Measurements from ENCODE around the gene WDR90.
A peak's percentile ranks its signal among the peaks of the same experiment; 100 is the strongest.

WDR90 gene

GRCh38 chr16:648781-649589 is at the start of gene WDR90:
WDR90 (plus strand) TSS chr16:649365; CDS start chr16:649417, 52 bp downstream.
- peak; percentile 97 for DNase-seq

GRCh38 chr16:600781-601180 is 48.4 kb upstream of the WDR90 start:
- DNase-seq, result no peak

- DNase-seq, result no peak
Measured at GRCh38 chr16:603933-604332, 45.2 kb upstream of the WDR90 start.

GRCh38 chr16:606656-607307 is 42.4 kb upstream of the WDR90 start:
- no peak for DNase-seq

GRCh38 chr16:608019-608418 is 41.1 kb upstream of the WDR90 start:
- no peak for DNase-seq

- DNase-seq, result no peak
Measured at GRCh38 chr16:609316-609715, 39.8 kb upstream of the WDR90 start.

- DNase-seq, result no peak
Measured at GRCh38 chr16:609984-610383, 39.2 kb upstream of the WDR90 start.

GRCh38 chr16:610513-611381 is 38.4 kb upstream of the WDR90 start:
- peak; percentile 65 for DNase-seq

GRCh38 chr16:615122-615521 is 34.0 kb upstream of the WDR90 start:
- no peak for DNase-seq

GRCh38 chr16:616733-617586 is 32.2 kb upstream of the WDR90 start:
- DNase-seq, result no peak

- DNase-seq, result no peak
Measured at GRCh38 chr16:617855-618254, 31.3 kb upstream of the WDR90 start.

GRCh38 chr16:619476-620100 is 29.6 kb upstream of the WDR90 start:
- DNase-seq, result no peak

GRCh38 chr16:620700-621525 is 28.3 kb upstream of the WDR90 start:
- DNase-seq, result no peak

GRCh38 chr16:621526-622105 is 27.5 kb upstream of the WDR90 start:
- no peak for DNase-seq

GRCh38 chr16:622920-623280 is 26.3 kb upstream of the WDR90 start:
- DNase-seq, result no peak

GRCh38 chr16:624526-625070 is 24.6 kb upstream of the WDR90 start:
- DNase-seq, result no peak

- no peak for DNase-seq
Measured at GRCh38 chr16:625117-625976, 23.8 kb upstream of the WDR90 start.

- no peak for DNase-seq
Measured at GRCh38 chr16:625977-626765, 23.0 kb upstream of the WDR90 start.

Data from midbrain (tissue), 1 donor.